HG03175 (cell line): ENCODE results near the gene KRTAP10-2.

Experiments used
- ATAC-seq: cut with Tn5 transposase; IDR thresholded peaks from one replicate; pipeline ENCODE4 v1.9.1; 2021; ENCODE audit warnings: mild to moderate bottlenecking, moderate library complexity; ENCODE audit not compliant: unreplicated experiment

Gene KRTAP10-2

GRCh38 chr21:44515359-44516165 is 35.7 kb downstream of the KRTAP10-2 start:
- ATAC-seq = no peak

- no peak for ATAC-seq
Observed at GRCh38 chr21:44514746-44515358, 36.5 kb downstream of the KRTAP10-2 start.

- ATAC-seq = no peak
Observed at GRCh38 chr21:44514218-44514520, 37.1 kb downstream of the KRTAP10-2 start.

- no peak for ATAC-seq
Observed at GRCh38 chr21:44513389-44514217, 37.7 kb downstream of the KRTAP10-2 start.

- no peak for ATAC-seq
Observed at GRCh38 chr21:44512496-44513388, 38.6 kb downstream of the KRTAP10-2 start.

GRCh38 chr21:44511938-44512275 is 39.4 kb downstream of the KRTAP10-2 start:
- ATAC-seq = no peak

GRCh38 chr21:44511219-44511937 is 39.9 kb downstream of the KRTAP10-2 start:
- ATAC-seq = no peak

- ATAC-seq = no peak
Observed at GRCh38 chr21:44510508-44511218, 40.6 kb downstream of the KRTAP10-2 start.

- ATAC-seq = no peak
Observed at GRCh38 chr21:44510109-44510507, 41.2 kb downstream of the KRTAP10-2 start.

GRCh38 chr21:44509539-44509938 is 41.8 kb downstream of the KRTAP10-2 start:
- no peak for ATAC-seq

- no peak for ATAC-seq
Observed at GRCh38 chr21:44508711-44509445, 42.4 kb downstream of the KRTAP10-2 start.

- no peak for ATAC-seq
Observed at GRCh38 chr21:44508426-44508710, 42.9 kb downstream of the KRTAP10-2 start.

GRCh38 chr21:44507673-44508425 is 43.5 kb downstream of the KRTAP10-2 start:
- ATAC-seq = no peak

- no peak for ATAC-seq
Observed at GRCh38 chr21:44506279-44507255, 44.7 kb downstream of the KRTAP10-2 start.

GRCh38 chr21:44505673-44506278 is 45.5 kb downstream of the KRTAP10-2 start:
- no peak for ATAC-seq

GRCh38 chr21:44503901-44504399 is 47.4 kb downstream of the KRTAP10-2 start:
- no peak for ATAC-seq
